CMK (cell line): ENCODE data around the gene ADGRF1.
"Not testable (repeated sequence)": the region's sequence is repeated elsewhere in the genome, so short reads cannot be mapped to it uniquely, and the experiment has no call there.

Experiments used
- DNase-seq: peaks from one replicate; pipeline ENCODE4 v3.0.0-alpha.2; 2010; ENCODE audit warnings: low read depth

Gene ADGRF1

DNA sequence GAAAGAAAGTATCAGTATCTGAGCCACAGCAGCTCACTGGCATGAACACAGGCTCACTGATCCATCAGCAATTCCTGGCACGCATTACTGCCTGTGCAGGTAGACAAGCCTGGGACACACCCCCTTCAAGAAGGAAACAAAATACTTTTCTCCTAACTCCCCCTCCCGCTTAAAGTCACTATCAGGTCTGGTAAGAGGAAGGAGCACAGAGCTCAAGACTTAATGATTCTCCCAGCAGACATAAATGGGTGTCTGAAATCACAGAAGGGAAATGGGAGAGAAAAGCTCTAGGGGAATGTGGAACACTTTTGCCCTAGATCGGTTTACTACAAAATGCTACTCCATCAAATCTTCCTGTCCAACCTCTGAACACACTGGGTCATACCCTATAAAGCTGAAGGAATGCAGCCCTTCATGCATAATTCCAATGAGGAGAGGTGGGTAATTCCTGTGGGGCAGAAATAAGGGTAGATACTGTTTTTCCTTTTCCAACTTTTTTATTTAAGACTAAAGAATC, at the start of gene ADGRF1:
Gene ADGRF1, minus strand, starts transcription at position 58 of the 517 bp plus-strand sequence. CDS start 13,271 bp downstream, outside the sequence.
- DNase-seq: no peak

DNA sequence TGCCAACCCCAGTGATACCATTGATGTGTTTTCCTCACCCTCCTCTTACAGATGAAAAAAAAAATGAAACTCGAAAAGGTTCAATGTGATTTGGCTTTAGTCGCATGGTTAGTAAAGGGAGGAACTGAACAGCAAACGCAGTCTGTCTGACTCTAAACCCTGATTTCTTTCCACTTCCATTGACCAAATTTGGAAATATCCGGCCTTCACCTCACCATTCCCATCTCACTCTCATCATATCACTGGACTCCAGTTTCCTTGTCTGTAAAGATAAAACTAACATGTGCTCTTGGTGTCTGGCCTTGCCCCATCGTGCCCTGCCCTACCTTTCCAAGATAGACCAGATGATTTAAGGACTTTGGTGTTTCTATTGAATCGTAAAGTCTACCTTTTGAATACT, 48.7 kb upstream of the ADGRF1 start:
- no peak for DNase-seq

DNA sequence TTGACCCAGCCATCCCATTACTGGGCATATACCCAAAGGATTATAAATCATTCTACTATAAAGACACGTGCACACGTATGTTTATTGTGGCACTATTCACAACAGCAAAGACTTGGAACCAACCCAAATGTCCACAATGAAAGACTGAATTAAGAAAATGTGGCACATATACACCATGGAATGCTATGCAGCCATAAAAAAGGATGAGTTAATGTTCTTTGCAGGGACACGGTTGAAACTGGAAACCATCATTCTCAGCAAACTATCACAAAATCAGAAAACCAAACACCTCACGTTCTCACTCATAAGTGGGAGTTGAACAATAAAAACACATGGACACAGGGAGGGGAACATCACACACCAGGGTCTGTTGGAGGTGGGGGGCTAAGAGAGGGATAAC, 47.3 kb upstream of the ADGRF1 start:
- not testable (repeated sequence) for DNase-seq

DNA sequence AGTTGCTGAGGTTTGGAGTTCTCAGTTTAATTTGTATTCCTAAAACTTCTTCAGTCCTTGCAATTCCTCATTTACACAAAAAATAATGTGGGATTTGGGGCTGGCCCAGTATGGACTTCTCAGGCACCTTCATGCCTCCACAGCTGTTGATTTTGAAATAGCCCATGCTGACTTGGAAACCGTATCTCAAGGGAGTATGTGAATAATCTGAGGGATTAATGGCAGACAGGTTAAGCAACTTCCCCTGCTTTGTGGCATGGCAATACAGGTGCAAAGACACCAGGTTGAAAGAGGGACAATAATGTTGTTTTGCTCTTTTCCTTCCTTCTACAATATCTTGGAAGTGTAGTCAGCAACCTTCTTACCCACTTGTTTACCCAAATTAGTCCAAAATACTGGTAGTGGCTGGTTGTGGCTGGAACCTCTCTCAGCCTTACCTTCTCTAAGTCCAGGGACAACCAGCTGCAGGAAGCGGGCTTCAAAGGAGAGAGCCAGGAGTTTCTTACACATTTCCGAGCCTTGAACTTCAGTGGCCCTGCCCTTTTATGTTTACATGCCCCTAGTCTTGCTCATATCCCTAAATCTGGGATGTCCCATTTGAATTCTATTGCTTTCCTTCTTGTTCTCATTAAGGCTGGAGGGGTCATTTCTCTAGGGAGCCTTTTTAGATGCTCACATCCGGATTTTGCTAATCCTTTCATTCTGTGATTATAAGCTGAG, 44.1 kb upstream of the ADGRF1 start:
- DNase-seq: no peak

DNA sequence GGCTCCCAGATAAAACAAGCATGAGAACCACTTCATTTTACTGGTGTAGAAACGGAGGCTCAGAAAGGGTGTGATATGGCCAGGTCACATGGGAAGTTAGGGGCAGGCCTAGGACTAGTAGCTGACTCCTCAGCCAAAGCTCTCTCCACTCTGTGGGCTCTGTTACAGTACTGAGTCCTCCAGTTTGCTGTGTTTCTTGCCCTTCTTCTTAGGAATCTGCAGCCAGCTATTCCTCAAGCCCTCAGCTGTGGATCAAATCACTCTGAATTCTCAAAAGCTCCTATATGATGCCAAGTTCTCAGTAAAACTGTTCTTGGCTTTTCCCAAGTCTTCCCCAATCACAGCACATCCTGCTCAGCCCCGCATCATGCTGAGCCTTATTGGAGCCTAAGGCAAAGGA, 42.5 kb upstream of the ADGRF1 start:
- DNase-seq: no peak

DNA sequence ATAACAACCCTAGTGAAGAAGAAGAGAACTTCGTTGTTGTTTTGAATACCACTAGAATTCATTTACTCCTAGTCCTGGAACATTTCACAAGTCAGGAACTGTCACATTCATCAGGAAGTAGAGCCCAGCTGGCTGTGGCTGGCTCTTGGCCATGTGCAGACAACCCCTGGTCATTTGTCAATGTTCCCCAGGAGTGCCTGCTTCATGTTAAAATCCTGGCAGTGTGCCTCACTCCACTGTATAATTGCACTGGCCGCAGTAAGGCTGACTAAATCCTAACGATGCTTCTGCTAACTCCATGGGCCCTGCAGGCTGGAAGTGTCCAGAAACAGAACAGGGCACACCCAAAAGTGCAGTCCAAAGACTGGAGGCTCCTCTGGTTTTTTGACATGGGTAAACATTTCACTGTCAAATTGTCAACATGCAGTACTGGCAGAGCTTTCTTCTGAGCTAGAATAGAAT, 41.5 kb upstream of the ADGRF1 start:
- no peak for DNase-seq

DNA sequence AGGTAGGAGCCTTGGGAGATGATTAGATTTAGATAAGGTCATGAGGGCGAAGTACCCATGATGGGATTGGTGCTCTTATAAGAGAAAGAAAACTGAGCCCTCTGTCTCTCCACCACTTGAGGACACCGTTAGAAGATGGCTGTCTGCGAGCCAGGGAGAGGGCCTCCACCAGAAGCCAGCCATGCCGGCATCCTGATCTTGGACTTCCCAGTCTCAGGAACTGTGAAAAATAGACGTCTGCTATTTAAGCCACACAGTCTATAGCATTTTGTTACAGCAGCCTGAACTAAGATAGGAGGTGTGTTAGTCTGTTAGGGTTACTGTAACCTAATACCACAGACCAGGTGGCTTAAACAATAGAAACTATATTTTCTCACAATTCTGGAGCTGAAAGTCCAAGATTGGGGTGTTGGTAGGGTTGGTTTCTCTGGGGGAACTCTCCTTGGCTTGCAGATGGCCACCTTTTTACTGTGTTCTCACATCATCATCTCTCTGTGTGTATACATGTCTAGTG, 38.0 kb upstream of the ADGRF1 start:
- DNase-seq: no peak

DNA sequence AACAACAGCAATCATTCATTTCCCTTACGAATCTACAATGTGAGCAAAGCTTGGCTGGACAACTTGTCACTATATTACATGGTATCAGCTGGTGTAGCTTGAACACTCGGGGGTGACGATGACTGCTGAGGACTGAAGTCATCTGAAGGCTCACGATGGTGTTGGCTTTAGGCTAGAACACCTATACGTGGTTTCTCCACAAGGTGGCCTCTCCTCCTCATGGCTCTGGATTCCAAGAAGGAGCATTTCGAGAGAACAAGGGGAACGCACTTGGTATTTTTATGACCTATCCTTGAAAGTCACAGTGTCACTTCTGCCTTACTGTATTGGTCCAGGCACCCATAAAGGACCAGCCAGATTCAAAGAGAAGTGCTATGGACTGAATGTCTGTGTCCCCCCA, 37.5 kb upstream of the ADGRF1 start:
- DNase-seq: no peak

DNA sequence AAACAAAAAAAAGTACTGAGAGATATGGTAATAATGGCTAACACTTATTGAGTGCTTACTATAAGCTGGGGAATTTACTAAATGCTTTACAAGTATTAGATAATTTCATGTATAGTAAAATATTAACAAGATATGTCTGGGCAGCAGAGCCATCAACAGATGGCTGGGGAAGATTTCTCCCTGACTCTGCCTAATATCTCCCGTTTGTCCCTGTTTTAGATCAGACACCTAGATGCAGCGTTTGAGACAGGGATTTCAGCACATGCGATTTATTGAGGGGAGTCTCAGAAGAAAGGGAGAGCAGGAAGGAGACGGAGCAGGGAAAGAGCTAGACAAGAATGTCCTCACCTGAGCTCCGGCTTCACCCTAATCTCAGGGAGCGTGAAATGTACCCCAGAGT, 36.9 kb upstream of the ADGRF1 start:
- DNase-seq: no peak

DNA sequence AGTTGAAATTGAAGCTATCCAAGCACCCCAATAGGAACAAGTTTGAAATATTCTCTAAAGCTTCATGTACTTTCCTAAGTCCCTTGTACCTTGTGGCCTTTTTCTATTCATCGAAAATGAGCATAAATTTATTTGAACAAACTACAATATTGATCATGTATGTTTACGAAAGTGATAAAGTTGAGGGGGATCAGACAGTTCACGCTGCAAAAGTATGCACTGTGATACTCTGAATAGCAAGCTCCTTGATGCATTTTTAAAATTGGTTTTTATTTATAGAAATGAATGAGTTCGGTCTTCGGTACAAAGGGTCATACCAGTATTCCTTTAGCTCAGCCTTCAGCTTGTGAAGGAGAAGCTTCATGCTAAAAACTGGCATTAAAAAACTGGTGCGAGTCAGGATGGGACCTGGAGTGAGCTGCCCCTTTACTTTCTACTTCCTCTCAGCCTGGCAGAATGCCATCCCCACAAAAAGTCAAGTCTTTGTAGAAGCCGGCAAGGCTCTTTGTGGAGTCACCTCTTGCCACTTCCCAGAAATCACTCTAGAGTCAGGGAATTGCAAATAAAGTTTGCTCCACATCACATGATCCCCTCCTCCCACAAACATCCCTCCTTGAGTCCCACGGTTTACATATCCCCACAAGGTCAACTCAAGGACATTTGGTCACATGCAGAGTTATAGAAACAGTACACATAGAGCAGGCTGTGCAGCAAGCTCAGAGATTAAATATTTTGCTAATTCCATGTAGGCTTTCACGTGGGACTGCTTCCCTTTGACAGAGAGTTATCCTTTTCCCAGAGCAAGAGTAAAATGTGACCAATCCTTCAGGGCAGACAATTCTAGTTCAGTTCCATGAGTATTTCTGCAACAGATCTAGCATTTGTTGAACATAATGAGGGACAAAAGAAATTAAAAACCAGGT, 34.6 kb upstream of the ADGRF1 start:
- no peak for DNase-seq

DNA sequence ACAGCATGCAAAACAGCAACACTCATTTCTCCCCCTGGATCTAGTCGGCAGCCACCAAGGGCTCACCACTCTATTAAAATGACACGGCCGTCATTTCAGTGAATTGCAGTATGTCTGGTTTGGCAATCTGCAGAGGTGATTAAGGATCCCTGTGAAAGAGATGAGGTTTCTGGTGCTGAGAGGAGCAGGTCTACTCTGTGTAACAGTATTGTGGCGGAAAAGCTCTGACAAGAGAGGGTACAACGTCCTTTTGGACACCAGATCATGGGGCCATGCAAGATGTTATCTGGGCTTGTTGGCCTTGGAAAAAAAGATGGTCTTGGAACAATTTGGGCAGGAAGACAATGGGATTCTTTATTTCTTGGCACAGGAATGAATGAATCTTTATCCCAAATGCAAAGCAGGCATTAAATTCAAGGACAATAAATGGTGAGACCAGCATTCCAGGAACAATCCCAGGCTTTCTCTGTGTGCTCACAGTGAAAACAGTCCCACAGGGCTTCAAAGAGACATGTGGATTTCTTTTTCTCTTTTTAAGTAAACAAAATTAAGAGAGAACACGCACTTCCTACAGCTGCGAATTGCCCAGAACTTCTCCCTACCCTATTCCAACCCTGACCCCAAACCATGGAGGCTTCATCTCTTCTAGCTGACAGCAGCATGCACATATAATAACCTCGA, 33.7 kb upstream of the ADGRF1 start:
- no peak for DNase-seq

DNA sequence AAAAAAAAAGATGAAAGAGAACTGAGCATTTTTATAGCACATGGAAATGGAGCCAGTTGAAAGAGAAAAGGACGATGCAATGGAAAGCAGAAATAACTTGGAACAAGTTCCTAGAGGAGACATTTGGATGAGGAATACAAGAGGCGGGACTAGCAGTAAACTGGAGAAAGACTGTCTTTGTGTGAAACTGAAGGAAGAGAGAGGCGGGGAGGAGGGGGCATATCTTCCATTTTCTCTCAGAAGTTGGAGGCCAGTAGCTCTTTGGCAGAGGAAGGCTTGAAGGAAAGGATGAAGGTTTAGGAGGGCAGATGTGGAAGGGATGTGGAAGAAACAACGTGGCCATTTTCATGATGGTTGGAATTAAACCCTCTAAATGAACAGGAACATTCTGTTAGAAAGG, 33.0 kb upstream of the ADGRF1 start:
- DNase-seq: no peak

DNA sequence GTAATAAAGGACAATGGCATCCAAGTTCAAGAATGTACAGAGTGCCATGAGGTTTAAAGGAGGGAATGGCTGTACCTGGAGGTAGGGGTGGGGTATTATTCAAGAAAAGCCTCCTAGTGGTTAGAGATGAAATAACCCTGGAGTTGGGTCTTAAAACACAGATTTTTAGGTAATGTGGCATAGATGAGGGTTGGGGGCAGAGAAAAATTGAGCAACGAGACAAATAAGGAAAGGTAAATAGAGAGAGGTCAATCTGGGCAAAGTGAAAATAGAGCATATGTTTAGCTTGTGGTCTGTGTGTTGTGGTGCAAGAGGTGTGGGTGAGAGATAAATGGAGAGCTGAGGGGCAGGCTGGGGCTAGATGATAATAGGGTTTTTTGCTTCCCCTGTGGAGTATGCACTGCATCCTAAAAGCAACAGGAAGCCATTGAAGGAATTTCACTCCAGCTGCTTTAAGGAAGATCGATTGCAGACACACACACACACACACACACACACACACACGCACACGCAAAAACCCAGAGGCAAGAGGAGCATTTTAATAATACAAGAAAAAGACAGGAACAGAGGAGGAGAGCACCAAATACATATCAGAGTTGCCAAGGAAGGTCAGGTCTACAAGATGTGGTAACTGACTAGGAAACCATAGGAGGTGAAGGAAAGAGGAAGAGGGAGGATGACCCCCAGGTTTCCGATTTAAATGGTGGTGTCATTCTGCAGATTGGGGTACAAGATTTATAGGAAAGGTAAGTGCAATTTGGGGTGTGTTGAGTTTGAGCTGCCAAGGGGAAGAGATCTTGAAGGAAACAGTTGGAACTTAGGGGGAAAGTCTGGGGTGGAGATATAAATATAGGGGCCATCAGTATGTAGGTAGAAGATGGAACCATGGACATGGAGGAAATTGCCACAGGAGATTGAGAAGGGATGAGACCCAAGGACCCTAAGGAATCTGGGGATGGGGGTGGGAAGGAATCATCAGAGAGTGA, 31.3 kb upstream of the ADGRF1 start:
- DNase-seq: no peak

DNA sequence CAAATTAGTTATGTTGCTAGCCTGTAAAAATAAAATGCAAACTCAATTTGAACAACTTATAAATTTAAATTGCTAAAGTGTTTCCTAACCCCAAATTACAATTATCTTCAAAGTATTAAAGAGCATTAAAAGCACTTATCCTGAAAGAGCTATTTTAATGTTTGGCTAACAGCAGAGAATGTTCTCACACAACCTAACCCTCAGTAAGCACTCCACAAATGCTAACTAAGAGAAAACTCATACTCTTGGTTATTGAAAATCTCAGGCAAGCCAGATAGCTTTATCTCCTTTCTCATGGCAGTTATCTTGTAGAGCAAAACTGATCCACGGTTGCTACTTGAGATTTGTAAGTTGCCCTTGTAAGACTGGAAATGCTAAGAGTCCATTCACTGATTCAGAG, 30.5 kb upstream of the ADGRF1 start:
- no peak for DNase-seq

DNA sequence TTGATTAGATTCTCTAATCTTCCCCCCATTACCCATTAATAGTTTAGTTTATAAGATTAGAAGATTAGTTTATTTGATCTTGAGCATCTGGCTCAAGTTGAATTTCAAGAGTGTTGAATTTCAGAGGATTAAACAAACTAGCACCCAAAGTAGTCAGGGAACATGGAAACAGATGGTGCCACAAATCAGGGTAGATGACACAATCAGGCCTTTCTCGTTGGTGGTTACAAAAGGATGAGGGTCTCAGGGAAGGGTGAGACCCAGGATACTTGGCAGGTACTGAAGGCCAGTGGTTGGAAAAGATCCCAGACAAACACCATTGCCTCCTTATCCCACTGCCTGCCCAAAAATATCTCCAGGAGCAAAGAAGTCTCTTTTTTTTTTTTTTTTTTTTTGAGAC, 29.5 kb upstream of the ADGRF1 start:
- no peak for DNase-seq

DNA sequence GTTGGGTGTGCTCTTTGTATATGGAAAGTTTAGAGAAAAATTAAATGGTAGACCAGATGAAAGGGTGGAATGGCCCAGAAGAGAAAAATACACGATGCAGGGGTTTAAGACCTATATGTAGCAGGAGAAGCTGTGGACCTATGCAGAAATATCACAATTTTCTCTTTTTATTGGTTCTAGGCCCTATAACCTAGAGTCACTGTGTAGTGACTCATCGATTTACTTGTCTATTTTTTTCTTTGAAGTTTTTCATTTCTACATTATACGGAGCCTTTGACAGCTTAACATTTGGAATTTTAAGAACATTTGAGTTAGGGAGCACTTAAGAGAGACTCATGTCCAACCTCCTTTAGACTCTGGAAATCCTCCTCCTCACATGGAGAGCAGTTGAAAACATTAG, 28.3 kb upstream of the ADGRF1 start:
- no peak for DNase-seq

DNA sequence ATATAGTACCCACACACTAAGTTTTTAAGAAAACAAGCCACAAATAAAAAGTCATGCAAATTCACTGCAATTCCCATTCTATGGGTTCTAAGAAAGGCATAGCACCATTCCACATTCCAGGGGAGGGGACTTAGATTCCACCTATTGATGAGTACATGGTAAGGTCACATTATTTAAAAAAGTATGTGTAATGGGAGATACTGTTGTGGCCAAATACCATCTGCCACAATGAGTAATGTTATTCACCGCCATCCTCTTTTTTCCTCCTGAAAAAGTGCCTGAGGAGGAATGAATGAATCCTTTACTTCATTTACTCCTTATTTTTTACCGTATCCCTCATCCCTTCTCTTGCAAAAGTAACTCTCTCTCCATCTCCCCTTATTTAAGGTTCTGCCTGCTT, 27.0 kb upstream of the ADGRF1 start:
- DNase-seq: no peak

DNA sequence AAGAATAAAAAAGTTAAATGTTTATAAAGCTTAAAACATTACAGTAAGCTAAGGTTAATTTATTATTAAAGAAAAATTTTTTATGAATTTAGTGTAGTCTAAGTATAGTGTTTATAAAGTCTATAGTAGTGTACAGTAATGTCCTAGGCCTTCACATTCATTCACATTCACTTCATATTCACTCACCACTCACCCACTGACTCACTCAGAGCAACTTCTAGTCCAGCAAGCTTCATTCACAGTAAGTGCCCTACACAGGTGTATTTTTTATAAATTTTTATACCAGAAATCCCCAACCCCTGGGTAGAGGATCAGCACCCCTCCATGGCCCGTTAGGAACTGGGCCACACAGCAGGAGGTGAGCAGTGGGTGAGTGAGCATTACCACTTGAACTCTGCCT, 24.3 kb upstream of the ADGRF1 start:
- no peak for DNase-seq

DNA sequence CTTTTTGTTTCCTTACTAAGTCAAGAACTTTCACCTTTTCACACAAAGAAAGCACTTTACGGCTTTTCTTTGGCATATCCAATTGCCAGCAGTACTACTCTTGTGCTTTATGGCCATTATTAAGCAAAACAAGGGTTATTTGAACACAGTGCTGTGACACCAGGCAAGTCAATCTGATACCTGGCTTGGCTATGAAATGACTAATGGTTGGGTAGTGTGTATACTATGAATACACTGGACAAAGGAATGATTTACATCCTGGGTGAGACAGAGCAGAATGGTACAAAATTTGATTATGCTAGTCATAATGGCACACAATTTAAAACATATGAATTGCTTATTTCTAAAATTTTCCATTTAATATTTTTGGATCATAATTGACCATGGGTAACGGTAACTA, 22.1 kb upstream of the ADGRF1 start:
- no peak for DNase-seq

DNA sequence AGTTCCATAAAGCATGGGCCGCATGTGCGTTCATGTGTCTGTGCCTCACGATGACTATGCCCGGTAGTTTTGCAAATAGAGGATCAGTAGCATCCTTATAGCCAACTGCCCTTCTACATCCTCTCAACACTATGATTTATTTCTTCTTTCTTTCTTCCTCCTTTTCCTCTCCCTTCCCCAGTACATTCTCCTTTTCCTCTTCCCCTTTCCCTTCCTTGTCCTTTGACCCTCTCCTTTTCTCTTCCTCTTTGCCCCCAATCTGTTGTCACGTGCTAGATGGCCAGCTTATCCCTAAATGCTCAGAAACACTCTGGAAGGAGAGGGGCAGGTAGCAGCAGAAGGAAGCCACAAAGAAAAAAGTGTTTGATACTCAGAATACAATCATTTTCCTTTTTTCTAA, 20.2 kb upstream of the ADGRF1 start:
- no peak for DNase-seq
